GM18909 (cell line): ENCODE data around the gene CD93.

Source experiments
- ATAC-seq: cut with Tn5 transposase; IDR thresholded peaks from one replicate; pipeline ENCODE4 v1.9.1; 2021; ENCODE audit warnings: mild to moderate bottlenecking; ENCODE audit not compliant: unreplicated experiment, poor library complexity

Gene CD93

DNA sequence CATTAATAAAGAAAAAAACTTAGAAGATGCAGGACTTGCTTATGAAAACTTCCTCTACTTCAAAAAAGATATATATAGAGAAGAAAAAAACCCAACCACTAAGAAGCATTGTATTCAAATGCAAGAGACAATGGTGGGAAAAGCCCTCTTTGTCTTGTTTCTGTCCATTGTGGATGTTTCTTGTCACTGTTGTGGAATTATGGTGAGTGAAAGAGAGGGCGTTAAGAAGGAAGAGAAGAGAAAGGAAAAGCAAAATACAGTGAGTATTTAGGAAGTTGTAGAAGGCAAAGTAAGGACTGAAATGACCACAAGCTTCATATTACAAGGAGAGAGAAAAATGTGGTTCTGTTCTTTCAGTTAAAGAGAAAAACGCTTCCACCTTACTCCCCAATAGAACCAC lies 22.5 kb downstream of the CD93 start:
- ATAC-seq, result no peak

- no peak for ATAC-seq
Observed at GRCh38 chr20:23063168-23063567, 23.0 kb downstream of the CD93 start.

- ATAC-seq, result no peak
Observed at GRCh38 chr20:23062632-23063031, 23.5 kb downstream of the CD93 start.

DNA sequence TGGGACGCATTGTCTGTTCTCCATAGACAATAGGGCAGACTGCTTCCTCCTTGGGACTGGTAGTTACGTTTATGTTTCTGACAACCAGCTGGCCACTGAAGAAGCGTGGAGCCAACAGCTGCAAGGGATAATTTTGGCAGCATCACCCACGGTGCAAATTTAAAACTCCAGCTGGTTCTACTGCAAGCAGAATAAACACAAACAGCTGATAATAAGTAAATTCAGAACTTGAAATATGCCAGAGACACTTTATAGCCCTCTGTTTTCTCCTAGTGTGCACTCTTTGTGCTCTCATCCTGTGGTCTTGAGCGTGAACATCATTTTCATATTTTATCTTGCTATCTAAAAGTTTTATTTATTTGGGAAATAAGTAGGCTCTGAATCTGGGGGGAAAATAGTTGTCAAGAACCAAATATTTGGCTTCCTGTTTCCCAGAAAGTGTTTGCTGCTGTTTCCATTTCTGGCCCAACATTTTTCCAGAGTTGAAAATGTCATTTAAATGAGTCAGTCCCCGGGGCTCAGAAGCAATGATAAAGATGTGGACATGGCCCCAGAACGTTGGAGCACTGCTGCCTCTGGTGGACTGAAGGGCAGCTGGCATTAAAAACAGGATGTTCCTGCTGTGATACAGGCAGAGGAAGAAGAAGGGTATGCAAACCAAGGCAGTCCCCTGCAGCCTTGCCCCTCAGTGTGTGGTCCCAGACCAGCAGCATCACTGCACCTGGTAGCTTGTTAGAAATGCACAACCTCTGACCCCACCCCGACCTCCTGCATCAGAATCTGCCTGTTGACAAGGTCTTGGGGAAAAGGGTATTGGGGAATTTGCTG lies 24.2 kb downstream of the CD93 start:
- no peak for ATAC-seq

DNA sequence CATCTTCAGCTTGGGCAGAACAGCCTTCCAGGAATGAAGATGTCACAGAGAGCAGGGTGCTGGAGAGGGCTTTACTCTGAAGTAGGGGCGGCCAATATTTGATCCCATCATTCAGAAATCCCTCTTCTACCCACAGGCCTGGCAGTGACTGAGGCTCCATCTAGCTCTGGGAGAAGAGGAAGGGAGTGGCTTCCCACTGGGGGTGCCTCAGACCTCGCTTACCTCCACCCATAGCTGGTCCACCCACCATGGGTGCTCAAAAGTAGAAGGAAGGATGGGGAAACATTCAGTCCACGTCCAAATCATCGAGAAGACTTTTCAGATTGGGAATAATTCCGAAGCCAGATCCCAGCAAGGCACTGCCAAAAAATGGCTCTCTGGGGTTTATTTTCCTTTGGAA lies 24.9 kb downstream of the CD93 start:
- no peak for ATAC-seq

DNA sequence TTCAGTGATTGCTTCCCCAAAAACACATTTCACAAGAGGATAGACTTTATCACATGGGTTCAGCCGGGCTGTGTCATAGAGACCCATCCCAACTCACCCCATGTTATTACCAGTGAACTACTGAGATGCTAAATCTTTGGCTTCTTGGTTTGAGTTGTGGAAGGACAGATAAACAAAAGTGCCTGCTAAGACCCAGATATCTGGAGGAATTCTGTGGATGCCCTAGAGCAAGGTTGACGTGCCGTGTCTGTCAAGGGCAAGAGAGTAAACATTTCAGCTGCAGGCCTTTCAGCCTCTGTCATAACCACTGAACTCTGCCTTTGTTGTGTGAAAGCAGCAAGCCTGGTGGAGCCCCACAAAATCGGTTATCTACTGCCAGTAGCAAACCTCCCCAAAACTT lies 25.5 kb downstream of the CD93 start:
- no peak for ATAC-seq

GRCh38 chr20:23059846-23060245 lies 26.3 kb downstream of the CD93 start:
- ATAC-seq, result no peak

GRCh38 chr20:23059001-23059400 lies 27.1 kb downstream of the CD93 start:
- no peak for ATAC-seq

DNA sequence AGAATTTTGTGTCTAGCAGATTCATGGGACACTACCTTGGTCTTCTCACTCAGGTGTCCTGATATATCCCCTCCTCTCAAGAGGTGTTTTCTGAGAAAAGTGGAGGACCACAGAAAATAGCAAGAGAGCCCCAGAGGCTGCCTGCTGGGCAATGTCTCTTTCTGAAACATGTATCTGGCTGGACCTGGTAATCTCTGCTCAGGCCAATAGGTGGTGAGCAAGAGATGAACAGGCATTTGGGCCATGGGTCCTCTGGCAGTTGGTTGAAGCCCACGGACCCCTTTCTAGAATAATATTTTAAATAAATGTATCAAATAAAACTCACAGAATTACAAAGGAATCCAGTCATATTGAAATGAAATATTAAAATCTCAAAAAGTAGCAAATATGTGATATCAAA lies 27.9 kb downstream of the CD93 start:
- no peak for ATAC-seq

DNA sequence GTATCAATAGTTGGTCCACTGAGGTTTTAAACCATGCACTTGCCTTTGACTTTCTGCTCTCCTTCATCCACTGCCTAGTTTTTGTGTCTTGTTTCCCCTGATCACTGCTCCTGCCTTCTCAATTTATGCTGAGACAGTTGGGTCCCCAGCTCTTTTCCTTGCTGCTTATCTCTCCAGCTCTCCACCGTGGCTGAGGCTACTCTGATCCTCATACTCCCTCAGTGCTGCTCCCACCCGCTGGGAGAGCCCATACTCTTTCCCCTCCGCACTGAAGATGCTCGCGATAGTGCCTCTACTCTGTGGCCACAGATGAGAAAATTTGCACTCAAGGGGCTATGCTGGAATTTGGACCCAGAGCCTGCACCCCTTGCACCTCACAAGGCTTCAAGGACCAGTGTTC lies 33.2 kb downstream of the CD93 start:
- no peak for ATAC-seq

DNA sequence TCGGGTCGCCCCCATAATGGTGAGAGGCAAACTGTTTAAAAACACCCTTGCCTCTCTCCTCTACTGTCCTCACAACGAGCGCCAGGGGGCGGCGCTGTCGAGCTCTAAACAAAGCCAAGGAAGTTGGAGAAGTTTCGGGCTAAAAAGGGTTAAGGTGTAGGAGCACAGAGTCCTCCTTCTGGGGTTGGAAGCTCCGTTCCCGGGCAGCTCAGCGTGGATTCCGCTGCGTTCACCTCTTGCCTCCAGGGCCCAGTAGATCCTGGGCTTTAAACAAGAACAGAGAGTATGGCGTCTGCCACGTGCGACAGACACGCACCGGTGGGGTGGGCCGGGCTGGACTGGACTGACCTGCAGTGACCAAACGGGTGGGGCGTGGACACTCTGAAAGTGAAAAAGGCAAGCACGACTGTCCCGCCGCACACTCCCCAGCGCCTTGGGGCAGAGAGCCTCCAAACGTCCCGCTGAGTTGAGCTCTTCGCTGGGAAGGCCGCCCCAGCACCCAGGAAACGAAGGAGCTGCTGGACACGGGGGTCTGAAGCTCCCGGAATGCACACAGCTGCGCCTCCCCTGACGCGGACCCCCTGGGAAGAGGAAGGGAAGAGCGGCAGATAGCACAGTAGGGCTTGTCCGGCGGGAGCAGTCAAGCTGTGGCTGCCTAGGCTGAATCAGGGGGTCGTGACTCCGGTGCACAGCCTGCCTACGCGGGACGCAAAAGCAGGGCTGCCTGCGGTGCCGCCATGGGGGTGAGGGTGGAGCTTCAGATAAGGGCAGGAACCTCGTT lies 35.1 kb downstream of the CD93 start:
- ATAC-seq, result no peak

- no peak for ATAC-seq
Observed at GRCh38 chr20:23050076-23050838, 35.9 kb downstream of the CD93 start.

GRCh38 chr20:23049201-23050075 lies 36.7 kb downstream of the CD93 start, which contains the start of gene THBD:
Gene THBD (minus strand): TSS chr20:23049672. CDS start chr20:23049504, 168 bp downstream.
- no peak for ATAC-seq

DNA sequence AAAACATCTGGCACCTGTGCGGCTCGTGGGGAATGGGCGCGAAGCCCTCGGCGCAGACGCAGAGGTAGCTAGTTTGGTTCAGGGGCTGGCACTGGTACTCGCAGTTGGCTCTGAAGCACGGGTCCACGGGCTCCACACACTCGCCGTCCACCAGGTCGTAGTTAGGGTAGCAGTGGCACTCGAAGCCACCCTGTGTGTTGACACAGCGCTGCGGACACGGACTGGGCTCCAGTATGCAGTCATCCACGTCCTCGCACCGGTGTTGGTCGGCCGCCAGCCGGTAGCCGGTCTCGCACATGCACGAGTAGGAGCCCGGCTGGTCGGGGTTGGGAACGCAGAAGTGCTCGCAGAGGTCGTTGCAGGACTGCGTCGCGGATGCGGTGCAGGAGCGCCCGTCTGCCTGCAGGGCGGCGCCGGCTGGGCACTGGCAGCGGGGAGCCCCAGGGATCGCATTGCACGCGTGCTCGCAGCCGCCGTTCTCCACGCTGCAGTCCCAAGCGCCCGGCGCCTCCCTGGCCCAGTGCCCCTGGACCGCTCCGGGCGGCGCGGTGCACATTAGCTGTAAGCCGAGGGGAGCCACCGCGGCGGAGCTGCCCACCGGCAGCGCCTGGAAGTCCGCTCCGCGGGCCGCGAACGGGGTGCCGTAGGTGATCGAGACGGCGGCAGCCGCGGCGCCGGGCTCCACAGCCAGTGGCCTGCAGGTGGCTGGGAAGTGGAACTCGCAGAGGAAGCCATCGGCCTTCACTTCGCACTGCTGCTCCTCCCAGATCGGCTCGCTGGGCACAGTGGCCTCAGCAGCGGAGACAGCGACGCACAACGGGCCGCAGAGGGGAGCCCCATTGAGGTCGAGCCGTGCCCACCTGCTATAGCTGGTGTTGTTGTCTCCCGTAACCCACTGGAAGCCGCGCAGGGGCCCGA lies 37.6 kb downstream of the CD93 start:
- ATAC-seq, result no peak

- no peak for ATAC-seq
Observed at GRCh38 chr20:23047738-23048214, 38.3 kb downstream of the CD93 start.

- ATAC-seq, result no peak
Observed at GRCh38 chr20:23047001-23047737, 39.0 kb downstream of the CD93 start.

GRCh38 chr20:23046431-23046830 lies 39.7 kb downstream of the CD93 start:
- no peak for ATAC-seq

- no peak for ATAC-seq
Observed at GRCh38 chr20:23043376-23043775, 42.7 kb downstream of the CD93 start.
